Stomach (tissue), 19 donors: Measurements from ENCODE around the gene WHAMM. TPM values are rescaled to one million over a fixed set of nuclear protein-coding genes. Genes with fewer than 3 reads are reported as not detected.

Source experiments
- DNase-seq, 2 donors: peaks; one replicate each; pipeline versions ENCODE4 v3.0.0 to v3.0.0-alpha.2; 2013 to 2019
- H3K27ac ChIP-seq, 5 donors: fragments of 200-600 bp in 4 of 5; sonication (generic) in 4 of 5; one replicate each; pipeline ENCODE4 v1.5.1; 2013 to 2019; ENCODE audit warnings: mild to moderate bottlenecking in 1 of 5, moderate library complexity in 1 of 5
- H3K27me3 ChIP-seq, 3 donors: fragments of 200-600 bp; sonication (generic); one replicate each; pipeline ENCODE4 v1.5.1; 2017 to 2019; ENCODE audit warnings: mixed run types in 1 of 3
- H3K36me3 ChIP-seq, 4 donors: fragments of 200-600 bp; sonication (generic); 1 replicate in 3 of 4; 2 replicates in 1 of 4; pipeline ENCODE4 v1.5.1; 2016 to 2019
- H3K4me1 ChIP-seq, 4 donors: fragments of 200-600 bp; sonication (generic); one replicate each; pipeline ENCODE4 v1.5.1; 2016 to 2019
- H3K4me3 ChIP-seq, 4 donors: fragments of 200-600 bp; sonication (generic) in 3 of 4; one replicate each; pipeline ENCODE4 v1.5.1; 2016 to 2019; ENCODE audit warnings: mild to moderate bottlenecking in 1 of 4
- H3K9me3 ChIP-seq, 4 donors: fragments of 200-600 bp; sonication (generic); one replicate each; pipeline ENCODE4 v1.5.1; 2016 to 2019
- CTCF ChIP-seq, 7 experiments: fragments of 450-650 bp in 4 of 7; fragments of 200-600 bp in 3 of 7; sonication (generic) in 3 of 7; IDR thresholded peaks; one replicate each; pipeline ENCODE4 v1.5.1; 2016 to 2019; ENCODE audit warnings: antibody characterized with exemption in 7 of 7, control low read depth in 2 of 7, mild to moderate bottlenecking in 1 of 7
- EP300 ChIP-seq: sonication (generic); formaldehyde crosslinking; IDR thresholded peaks from one replicate; pipeline ENCODE4 v1.6.1; 2017; ENCODE audit warnings: antibody characterized with exemption
- POLR2A ChIP-seq, 4 donors: fragments of 450-650 bp; IDR thresholded peaks; one replicate each; pipeline ENCODE4 v1.6.1; 2016; ENCODE audit warnings: antibody characterized with exemption in 4 of 4, control low read depth in 2 of 4, mild to moderate bottlenecking in 1 of 4, moderate library complexity in 1 of 4
- POLR2AphosphoS5 ChIP-seq, 3 donors: sonication (generic); formaldehyde crosslinking; IDR thresholded peaks; one replicate each; pipeline ENCODE4 v1.6.1; 2016; ENCODE audit warnings: antibody characterized with exemption in 3 of 3
- WGBS, 5 donors: extraction: QIAGEN DNeasy Blood & Tissue Kit in 3 of 5; methylation state at CpG; one replicate each; pipeline versions ENCODE4 v1.1.5 to v1.1.7; 2013 to 2018; 5-methylcytosine and 5-hydroxymethylcytosine counted together
- intact Hi-C: fragments of 100-400 bp; cut with DNase I; formaldehyde crosslinking; loops from one replicate; pipeline ENCODE4 v1.15.1; 2023; ENCODE audit warnings: low total_unique reads
- long read RNA-seq, 10 donors: transcript quantifications; one replicate each; lab custom pipeline, GENCODE V29; 2026
- polyA plus RNA-seq, 3 donors: library from polyadenylated mRNA; stranded (reverse); fragments of 200-250 nt; gene quantifications; one replicate each; pipeline ENCODE4 v1.2.3, GENCODE V29; 2013
- total RNA-seq, 5 donors: library from RNA; depleted of rRNA; stranded (reverse); fragments of >200 nt; gene quantifications; one replicate each; pipeline versions ENCODE4 v1.1.0 to v1.2.3, GENCODE V29; 2014 to 2016
- donor health status: healthy with polysubstance abuse.
- donor health status: Bipolar disorder and iron deficiency.
- donor health status: healthy.

Gene WHAMM, protein sequence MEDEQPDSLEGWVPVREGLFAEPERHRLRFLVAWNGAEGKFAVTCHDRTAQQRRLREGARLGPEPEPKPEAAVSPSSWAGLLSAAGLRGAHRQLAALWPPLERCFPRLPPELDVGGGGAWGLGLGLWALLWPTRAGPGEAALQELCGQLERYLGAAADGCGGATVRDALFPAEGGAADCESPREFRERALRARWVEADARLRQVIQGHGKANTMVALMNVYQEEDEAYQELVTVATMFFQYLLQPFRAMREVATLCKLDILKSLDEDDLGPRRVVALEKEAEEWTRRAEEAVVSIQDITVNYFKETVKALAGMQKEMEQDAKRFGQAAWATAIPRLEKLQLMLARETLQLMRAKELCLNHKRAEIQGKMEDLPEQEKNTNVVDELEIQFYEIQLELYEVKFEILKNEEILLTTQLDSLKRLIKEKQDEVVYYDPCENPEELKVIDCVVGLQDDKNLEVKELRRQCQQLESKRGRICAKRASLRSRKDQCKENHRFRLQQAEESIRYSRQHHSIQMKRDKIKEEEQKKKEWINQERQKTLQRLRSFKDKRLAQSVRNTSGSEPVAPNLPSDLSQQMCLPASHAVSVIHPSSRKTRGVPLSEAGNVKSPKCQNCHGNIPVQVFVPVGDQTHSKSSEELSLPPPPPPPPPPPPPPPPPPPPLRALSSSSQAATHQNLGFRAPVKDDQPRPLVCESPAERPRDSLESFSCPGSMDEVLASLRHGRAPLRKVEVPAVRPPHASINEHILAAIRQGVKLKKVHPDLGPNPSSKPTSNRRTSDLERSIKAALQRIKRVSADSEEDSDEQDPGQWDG
- total RNA-seq (10 to 100 TPM in 2 of 5 donors, 1 to 10 TPM in 3; 6.2 to 44.6 (median 9.3) TPM), polyA plus RNA-seq (1 to 10 TPM; 3.6 to 4.1 (median 3.8) TPM)
- long read RNA-seq, donor 1: 0 reads
- long read RNA-seq, donor 2, full-length matches to known transcripts: 1 of 1 reads
- long read RNA-seq, donor 2, partial matches to known transcripts: 0 of 1 reads
- long read RNA-seq, donor 2, other reads (novel, unspliced or antisense): 0 of 1 reads
- long read RNA-seq, donor 3: 0 reads
- long read RNA-seq, donor 4: 0 reads
- long read RNA-seq, donor 5, full-length matches to known transcripts: 1 of 1 reads
- long read RNA-seq, donor 5, partial matches to known transcripts: 0 of 1 reads
- long read RNA-seq, donor 5, other reads (novel, unspliced or antisense): 0 of 1 reads
- long read RNA-seq, donor 6, full-length matches to known transcripts: 1 of 44 reads
- long read RNA-seq, donor 6, partial matches to known transcripts: 43 of 44 reads
- long read RNA-seq, donor 6, other reads (novel, unspliced or antisense): 0 of 44 reads
- long read RNA-seq, donor 7, partial matches to known transcripts: 9 of 9 reads
- long read RNA-seq, donor 7, other reads (novel, unspliced or antisense): 0 of 9 reads
- long read RNA-seq, donor 8, full-length matches to known transcripts: 1 of 1 reads
- long read RNA-seq, donor 8, partial matches to known transcripts: 0 of 1 reads
- long read RNA-seq, donor 8, other reads (novel, unspliced or antisense): 0 of 1 reads
- long read RNA-seq, donor 9: 0 reads
- long read RNA-seq, donor 10: 0 reads

- Histone ChIP-seq H3K27me3 (no peaks in the 10 kb centered on the region), H3K36me3 (peaks cover 7 to 18% (median 15%) of the 10 kb centered on the region in 4 donors), H3K4me3 (peak within 1 kb of the TSS; percentile 85 to 96 (median 90)), H3K9me3 (no peaks in the 10 kb centered on the region), H3K27ac (peak within 1 kb of the TSS; percentile 99 to 100 (median 100)), H3K4me1 (peaks cover 12 to 39% (median 26%) of the 10 kb centered on the region in 4 donors)
- peak; percentile 99 for DNase-seq
- intact Hi-C loops: no loop called here
- 0 to 1% (median 0%) methylated on average over 17 to 67 of the region's 67 CpGs for WGBS, 5 donors
- TF ChIP-seq CTCF (IDR thresholded peaks at IDR 0.05) (peak in 1 of 7 experiments; percentile 13), EP300 (no peak), POLR2A (IDR thresholded peaks at IDR 0.05) (peak in 2 of 4 donors; percentile 93 to 95), POLR2AphosphoS5 (IDR thresholded peaks at IDR 0.05) (peak; percentile 91 to 98 (median 97))
Measured at GRCh38 chr15:82809308-82810060, at the start of gene WHAMM. Gene WHAMM (plus strand): TSS chr15:82809628. CDS start chr15:82809727, 99 bp downstream.

- DNase-seq: no peak
- Histone ChIP-seq H3K27me3 (no peaks in the 10 kb centered on the region), H3K9me3 (no peaks in the 10 kb centered on the region), H3K27ac (no peak overlapping the region), H3K4me3 (no peak overlapping the region), H3K4me1 (no peaks in the 10 kb centered on the region), H3K36me3 (peaks cover 3 to 58% (median 49%) of the 10 kb centered on the region in 4 donors)
- intact Hi-C loops: no loop called here
- WGBS, 5 donors: 89 to 96% (median 92%) methylated on average over 7 of the region's 7 CpGs
- TF ChIP-seq POLR2A (IDR thresholded peaks at IDR 0.05) (no peak), CTCF (IDR thresholded peaks at IDR 0.05) (no peak), EP300 (no peak), POLR2AphosphoS5 (IDR thresholded peaks at IDR 0.05) (no peak)
Measured at GRCh38 chr15:82763361-82764116, 45.9 kb upstream of the WHAMM start.

DNA sequence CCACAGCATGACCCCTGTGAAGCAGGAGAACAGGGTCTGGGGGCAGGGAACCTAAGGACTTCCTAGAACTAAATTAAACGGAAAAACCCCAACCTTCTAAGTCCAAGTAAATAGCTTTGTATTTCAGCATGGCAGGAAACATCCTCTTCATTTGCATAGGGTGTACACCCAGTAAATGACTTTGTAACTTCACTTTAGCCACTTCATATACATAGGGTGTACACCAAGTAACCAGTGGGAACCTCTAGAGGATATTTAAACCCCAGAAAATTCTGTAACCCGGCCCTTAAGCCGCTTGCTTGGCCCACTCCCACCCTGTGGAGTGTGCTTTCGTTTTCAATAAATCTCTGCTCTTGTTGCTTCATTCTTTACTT, 45.3 kb upstream of the WHAMM start:
- WGBS, 5 donors: 83 to 91% (median 88%) methylated on average over 4 of the region's 4 CpGs
- no peak for DNase-seq
- Histone ChIP-seq H3K27ac (no peak overlapping the region), H3K4me3 (no peak overlapping the region), H3K36me3 (peaks cover 0 to 52% (median 44%) of the 10 kb centered on the region in 4 donors), H3K27me3 (no peaks in the 10 kb centered on the region), H3K9me3 (no peaks in the 10 kb centered on the region), H3K4me1 (no peaks in the 10 kb centered on the region)
- intact Hi-C loops: no loop called here
- TF ChIP-seq POLR2A (IDR thresholded peaks at IDR 0.05): no peak
